CD4-positive, alpha-beta T cell treated with Interleukin-17A for 4 hours (primary cell): ENCODE results near the gene ANKRD49.

Experiments used
- DNase-seq: peaks from one replicate; pipeline ENCODE4 v3.0.0-alpha.2; 2020; ENCODE audit warnings: mixed read lengths

ANKRD49 gene

GRCh38 chr11:94507485-94507884, 13.7 kb downstream of the ANKRD49 start:
- DNase-seq, result no peak

- DNase-seq, result peak; percentile 76
These were observed 18.4 kb downstream of the ANKRD49 start, which contains the start of gene C11orf97 for GRCh38 chr11:94511932-94512781. TSS of gene C11orf97 (plus strand) at chr11:94512461. CDS start at chr11:94512529, 68 bp downstream.

- DNase-seq, result no peak
These were observed 19.3 kb downstream of the ANKRD49 start for GRCh38 chr11:94513091-94513490.

- no peak for DNase-seq
These were observed 21.6 kb downstream of the ANKRD49 start for GRCh38 chr11:94515398-94515797.

- no peak for DNase-seq
These were observed 22.9 kb downstream of the ANKRD49 start for GRCh38 chr11:94516725-94517124.

GRCh38 chr11:94518300-94518699, 24.5 kb downstream of the ANKRD49 start:
- DNase-seq, result no peak

GRCh38 chr11:94519478-94520084, 25.8 kb downstream of the ANKRD49 start:
- peak; percentile 21 for DNase-seq

- DNase-seq, result no peak
These were observed 27.9 kb downstream of the ANKRD49 start for GRCh38 chr11:94521684-94522083.

GRCh38 chr11:94524341-94524740, 30.6 kb downstream of the ANKRD49 start:
- DNase-seq, result no peak

GRCh38 chr11:94525546-94526324, 32.0 kb downstream of the ANKRD49 start:
- no peak for DNase-seq

GRCh38 chr11:94526645-94527438, 33.1 kb downstream of the ANKRD49 start:
- no peak for DNase-seq

- no peak for DNase-seq
These were observed 34.8 kb downstream of the ANKRD49 start for GRCh38 chr11:94528551-94528950.

- DNase-seq, result no peak
These were observed 38.4 kb downstream of the ANKRD49 start for GRCh38 chr11:94532211-94532610.

- DNase-seq, result no peak
These were observed 39.4 kb downstream of the ANKRD49 start for GRCh38 chr11:94533206-94533605.

- no peak for DNase-seq
These were observed 40.2 kb downstream of the ANKRD49 start for GRCh38 chr11:94533696-94534630.

- DNase-seq, result no peak
These were observed 42.6 kb downstream of the ANKRD49 start for GRCh38 chr11:94536386-94536785.

GRCh38 chr11:94537031-94537600, 43.3 kb downstream of the ANKRD49 start:
- no peak for DNase-seq

- DNase-seq, result no peak
These were observed 45.6 kb downstream of the ANKRD49 start for GRCh38 chr11:94539420-94539819.

- peak; percentile 79 for DNase-seq
These were observed 50.2 kb downstream of the ANKRD49 start, which contains the start of gene FUT4 for GRCh38 chr11:94543695-94544645. TSS of gene FUT4 (plus strand) at chr11:94543921. CDS start at chr11:94544134, 213 bp downstream.
